OCI-LY3 (cell line): Measurements from ENCODE around the gene LGALS16.

Source experiments
- EZH2phosphoT487 ChIP-seq: fragments of 200-600 bp; shearing (Covaris generic); IDR thresholded peaks from 2 replicates; pipeline ENCODE4 v1.6.1; 2018; ENCODE audit warnings: antibody characterized with exemption, mixed run types, low read depth
- TF ChIP-seq, protein P1 (sequence below): fragments of 200-600, 300-600 bp; sonication (generic); IDR thresholded peaks from 2 replicates; pipeline ENCODE4 v1.5.1; 2014; ENCODE audit warnings: antibody characterized with exemption, low read length, low read depth

DNA sequence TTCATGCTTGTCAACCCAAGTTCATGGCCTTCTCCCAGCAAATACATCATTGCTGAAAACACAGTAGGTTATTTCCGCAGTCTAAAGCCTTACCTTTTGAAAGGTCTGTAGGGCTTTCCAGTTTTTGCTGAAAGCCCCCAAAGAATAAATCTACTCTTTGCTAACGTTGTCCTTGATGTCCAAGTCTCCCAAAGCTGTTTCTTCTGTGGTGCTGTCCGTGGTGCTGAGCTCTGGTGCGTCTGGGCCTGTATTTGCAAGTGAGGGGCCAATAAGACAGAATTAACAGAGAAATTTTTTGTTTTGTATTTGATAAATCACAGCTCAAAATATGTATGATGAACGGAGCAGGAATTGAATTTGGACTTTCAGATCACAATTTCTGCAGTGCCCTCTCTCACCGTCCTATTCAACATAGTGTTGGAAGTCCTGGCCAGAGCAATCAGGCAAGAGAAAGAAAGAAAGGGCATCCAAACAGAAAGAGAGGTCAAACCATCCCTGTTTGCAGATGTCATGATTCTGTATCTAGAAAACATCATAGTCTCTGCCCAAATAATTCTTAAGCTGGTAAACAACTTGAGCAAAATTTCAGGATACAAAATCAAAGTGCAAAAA, 9.8 kb upstream of the LGALS16 start:
- TF ChIP-seq, protein P1, sequence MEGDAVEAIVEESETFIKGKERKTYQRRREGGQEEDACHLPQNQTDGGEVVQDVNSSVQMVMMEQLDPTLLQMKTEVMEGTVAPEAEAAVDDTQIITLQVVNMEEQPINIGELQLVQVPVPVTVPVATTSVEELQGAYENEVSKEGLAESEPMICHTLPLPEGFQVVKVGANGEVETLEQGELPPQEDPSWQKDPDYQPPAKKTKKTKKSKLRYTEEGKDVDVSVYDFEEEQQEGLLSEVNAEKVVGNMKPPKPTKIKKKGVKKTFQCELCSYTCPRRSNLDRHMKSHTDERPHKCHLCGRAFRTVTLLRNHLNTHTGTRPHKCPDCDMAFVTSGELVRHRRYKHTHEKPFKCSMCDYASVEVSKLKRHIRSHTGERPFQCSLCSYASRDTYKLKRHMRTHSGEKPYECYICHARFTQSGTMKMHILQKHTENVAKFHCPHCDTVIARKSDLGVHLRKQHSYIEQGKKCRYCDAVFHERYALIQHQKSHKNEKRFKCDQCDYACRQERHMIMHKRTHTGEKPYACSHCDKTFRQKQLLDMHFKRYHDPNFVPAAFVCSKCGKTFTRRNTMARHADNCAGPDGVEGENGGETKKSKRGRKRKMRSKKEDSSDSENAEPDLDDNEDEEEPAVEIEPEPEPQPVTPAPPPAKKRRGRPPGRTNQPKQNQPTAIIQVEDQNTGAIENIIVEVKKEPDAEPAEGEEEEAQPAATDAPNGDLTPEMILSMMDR, result no peak
- TF ChIP-seq EZH2phosphoT487, result no peak
